ENCODE results near the gene PORCN. TPM values are rescaled to one million over a fixed set of nuclear protein-coding genes. Genes with fewer than 3 reads are reported as not detected.

PORCN gene
- polyA plus RNA-seq, 1 donor (not counting 4 experiments of a cell fraction or from before 2014, with no cell fraction given), result 52.2 TPM

DNA sequence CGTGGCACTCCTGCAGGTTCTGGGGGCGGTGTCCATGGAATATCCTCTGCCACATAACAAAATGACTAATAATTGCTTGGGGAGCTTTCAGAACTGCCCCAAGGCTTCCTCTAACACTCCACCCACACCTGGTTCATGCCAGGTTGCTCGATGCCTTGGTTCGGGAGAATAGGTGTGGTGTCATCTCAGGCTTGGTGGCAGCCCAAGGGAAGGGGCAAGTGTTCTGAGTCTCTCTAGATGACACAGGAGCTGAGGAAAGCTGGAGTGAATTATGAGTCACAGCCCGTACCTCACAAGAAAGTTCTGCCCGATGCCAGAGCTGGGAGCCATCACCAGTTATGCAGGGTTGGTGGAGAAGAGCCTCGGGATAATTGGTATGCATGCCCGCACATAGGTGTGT is 18.1 kb upstream of the PORCN start:
- FAIRE-seq, result peak; percentile 80
- Histone ChIP-seq H3K79me2 (ENCODE audit: control insufficient read depth, insufficient read depth, low read length) (no peaks in the 10 kb centered on the region), H3K9ac (ENCODE audit: control insufficient read depth, extremely low read depth, insufficient read depth, low read length) (peak overlapping the region; percentile 50), H3K36me3 (ENCODE audit: control insufficient read depth in 2 of 2, extremely low read depth in 1 of 2, insufficient read depth in 2 of 2, low read length in 2 of 2) (no peaks in the 10 kb centered on the region), H2AFZ (ENCODE audit: control insufficient read depth, low read length) (no peak overlapping the region), H3K9me3 (ENCODE audit: control insufficient read depth, low read depth, low read length) (peaks cover 3% of the 10 kb centered on the region), H3K9me1 (ENCODE audit: control insufficient read depth, extremely low read depth, insufficient read depth, low read length) (no peaks in the 10 kb centered on the region), H3K4me1 (ENCODE audit: control insufficient read depth, extremely low read depth, insufficient read depth, low read length) (peaks cover 37% of the 10 kb centered on the region), H3K27ac (ENCODE audit: control insufficient read depth, insufficient read depth, low read length) (peak overlapping the region; percentile 68), H4K20me1 (ENCODE audit: control insufficient read depth, extremely low read depth, insufficient read depth, low read length) (no peaks in the 10 kb centered on the region), H3K4me3 (ENCODE audit: control insufficient read depth in 2 of 3, extremely low read depth in 1 of 3, insufficient read depth in 2 of 3, low read depth in 1 of 3, low read length in 3 of 3) (no peak overlapping the region), H3K4me2 (ENCODE audit: control insufficient read depth, extremely low read depth, insufficient read depth, low read depth, low read length) (peak overlapping the region; percentile 11), H3K27me3 (ENCODE audit: control insufficient read depth, extremely low read depth, insufficient read depth, low read length) (no peaks in the 10 kb centered on the region)
- no peak for TF ChIP-seq CTCF (optimal IDR thresholded peaks at IDR 0.05 in 1 of 3, IDR thresholded peaks at IDR 0.05 in 1 of 3, conservative IDR thresholded peaks at IDR 0.05 in 1 of 3; ENCODE audit: extremely low read depth in 1 of 3, insufficient read depth in 2 of 3, low read length in 3 of 3)
- TF ChIP-seq EZH2 (IDR thresholded peaks at IDR 0.05; ENCODE audit: low read length), result no peak
- peak; percentile 87 for DNase-seq (ENCODE audit: low read depth, low spot score)
- dilution Hi-C loops (cut with MboI; ENCODE audit: extremely low pct_ligation_motif_present, low sequenced_read_pairs), result no loop called here

DNA sequence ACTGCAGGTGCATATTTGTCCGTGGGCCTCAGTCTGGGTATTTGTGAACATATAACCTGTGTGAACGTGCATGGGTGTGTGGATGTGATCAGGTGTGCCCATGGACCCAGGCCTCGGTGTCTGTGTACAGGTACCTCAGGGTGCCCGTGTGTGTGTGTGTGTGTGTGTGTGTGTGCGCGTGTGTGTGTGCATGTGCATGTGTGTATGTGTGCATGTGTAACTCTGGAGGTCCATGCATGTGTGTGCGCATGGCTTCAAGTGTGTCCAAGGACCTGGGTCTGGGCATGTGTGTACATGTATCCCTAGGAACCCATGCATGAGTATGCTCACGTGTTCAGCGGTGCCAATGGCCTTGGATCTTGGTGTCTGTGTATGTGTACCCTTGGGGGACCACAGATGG is 17.0 kb upstream of the PORCN start:
- TF ChIP-seq CTCF (optimal IDR thresholded peaks at IDR 0.05 in 1 of 3, IDR thresholded peaks at IDR 0.05 in 1 of 3, conservative IDR thresholded peaks at IDR 0.05 in 1 of 3; ENCODE audit: extremely low read depth in 1 of 3, insufficient read depth in 2 of 3, low read length in 3 of 3) (no peak), EZH2 (IDR thresholded peaks at IDR 0.05; ENCODE audit: low read length) (no peak)
- no peak for FAIRE-seq
- Histone ChIP-seq H3K27me3 (ENCODE audit: control insufficient read depth, extremely low read depth, insufficient read depth, low read length) (no peaks in the 10 kb centered on the region), H3K9me1 (ENCODE audit: control insufficient read depth, extremely low read depth, insufficient read depth, low read length) (no peaks in the 10 kb centered on the region), H3K36me3 (ENCODE audit: control insufficient read depth in 2 of 2, extremely low read depth in 1 of 2, insufficient read depth in 2 of 2, low read length in 2 of 2) (no peaks in the 10 kb centered on the region), H3K27ac (ENCODE audit: control insufficient read depth, insufficient read depth, low read length) (peak overlapping the region; percentile 62), H3K9me3 (ENCODE audit: control insufficient read depth, low read depth, low read length) (peaks cover 3% of the 10 kb centered on the region), H3K79me2 (ENCODE audit: control insufficient read depth, insufficient read depth, low read length) (no peaks in the 10 kb centered on the region), H3K9ac (ENCODE audit: control insufficient read depth, extremely low read depth, insufficient read depth, low read length) (peak overlapping the region; percentile 32), H3K4me3 (ENCODE audit: control insufficient read depth in 2 of 3, extremely low read depth in 1 of 3, insufficient read depth in 2 of 3, low read depth in 1 of 3, low read length in 3 of 3) (no peak overlapping the region), H2AFZ (ENCODE audit: control insufficient read depth, low read length) (no peak overlapping the region), H4K20me1 (ENCODE audit: control insufficient read depth, extremely low read depth, insufficient read depth, low read length) (no peaks in the 10 kb centered on the region), H3K4me1 (ENCODE audit: control insufficient read depth, extremely low read depth, insufficient read depth, low read length) (peaks cover 37% of the 10 kb centered on the region), H3K4me2 (ENCODE audit: control insufficient read depth, extremely low read depth, insufficient read depth, low read depth, low read length) (peak overlapping the region; percentile 50)
- DNase-seq (ENCODE audit: low read depth, low spot score), result no peak
- dilution Hi-C loops (cut with MboI; ENCODE audit: extremely low pct_ligation_motif_present, low sequenced_read_pairs), result no loop called here

Measured in keratinocyte (primary cell).